HUES64 (cell line): ENCODE measurements around the gene DNM3.

Source experiments
- H3K27ac ChIP-seq: 2 replicates; pipeline ENCODE4 v1.7.0; 2013; ENCODE audit warnings: low read depth, low read length, inconsistent platforms
- H3K27me3 ChIP-seq: 2 replicates; pipeline ENCODE4 v1.6.1; 2013; ENCODE audit warnings: mild to moderate bottlenecking, low read length; ENCODE audit not compliant: insufficient read depth
- H3K36me3 ChIP-seq: 2 replicates; pipeline ENCODE4 v1.6.1; 2013; ENCODE audit warnings: mild to moderate bottlenecking, low read length; ENCODE audit not compliant: insufficient read depth
- H3K4me1 ChIP-seq: 2 replicates; pipeline ENCODE4 v1.6.1; 2013; ENCODE audit warnings: mild to moderate bottlenecking, low read length, moderate library complexity; ENCODE audit not compliant: insufficient read depth
- H3K4me3 ChIP-seq: 2 replicates; pipeline ENCODE4 v1.5.1; 2013; ENCODE audit warnings: mild to moderate bottlenecking, low read length, moderate library complexity
- H3K9ac ChIP-seq: 2 replicates; pipeline ENCODE4 v1.6.1; 2013; ENCODE audit warnings: mild to moderate bottlenecking, low read depth, low read length
- H3K9me3 ChIP-seq: 2 replicates; pipeline ENCODE4 v1.6.1; 2013; ENCODE audit warnings: low read depth, low read length; ENCODE audit not compliant: insufficient read depth
- WGBS: fragments of 150-250, 120-280 bp; methylation state at CpG from one replicate; pipeline ENCODE4 v1.1.7; 2013; ENCODE audit warnings: missing lambda C conversion rate; 5-methylcytosine and 5-hydroxymethylcytosine counted together

The DNM3 gene

GRCh38 chr1:172084876-172085275 is 243.6 kb downstream of the DNM3 start:
- H3K27me3 ChIP-seq, result no peaks in the 10 kb centered on the region
- H3K4me1 ChIP-seq, result no peaks in the 10 kb centered on the region
- no peaks in the 10 kb centered on the region for H3K9me3 ChIP-seq
- H3K36me3 ChIP-seq, result no peaks in the 10 kb centered on the region
- H3K27ac ChIP-seq, result no peak overlapping the region
- WGBS, result 83% methylated on average over 1 of the region's 2 CpGs
- H3K4me3 ChIP-seq, result no peak overlapping the region
- no peak overlapping the region for H3K9ac ChIP-seq

- H3K27me3 ChIP-seq, result no peaks in the 10 kb centered on the region
- H3K9ac ChIP-seq, result no peak overlapping the region
- H3K9me3 ChIP-seq, result no peaks in the 10 kb centered on the region
- H3K4me3 ChIP-seq, result no peak overlapping the region
- H3K4me1 ChIP-seq, result no peaks in the 10 kb centered on the region
- no peaks in the 10 kb centered on the region for H3K36me3 ChIP-seq
- 96% methylated on average over 3 of the region's 3 CpGs for WGBS
- H3K27ac ChIP-seq, result no peak overlapping the region
Measured at GRCh38 chr1:172085317-172085716, 244.0 kb downstream of the DNM3 start.

- Histone ChIP-seq H3K9ac (no peak overlapping the region), H3K4me3 (no peak overlapping the region), H3K36me3 (no peaks in the 10 kb centered on the region), H3K9me3 (no peaks in the 10 kb centered on the region), H3K27me3 (no peaks in the 10 kb centered on the region), H3K4me1 (no peaks in the 10 kb centered on the region), H3K27ac (no peak overlapping the region)
- WGBS, result 97% methylated on average over 2 of the region's 2 CpGs
Measured at GRCh38 chr1:172086137-172086536, 244.8 kb downstream of the DNM3 start.

- H3K4me1 ChIP-seq, result peaks cover 10% of the 10 kb centered on the region
- no peaks in the 10 kb centered on the region for H3K27me3 ChIP-seq
- H3K9me3 ChIP-seq, result no peaks in the 10 kb centered on the region
- H3K27ac ChIP-seq, result no peak overlapping the region
- no peaks in the 10 kb centered on the region for H3K36me3 ChIP-seq
- H3K9ac ChIP-seq, result no peak overlapping the region
- H3K4me3 ChIP-seq, result no peak overlapping the region
- WGBS, result 88% methylated on average over 1 of the region's 1 CpG
Measured at GRCh38 chr1:172088256-172088655, 247.0 kb downstream of the DNM3 start.

- Histone ChIP-seq H3K4me3 (no peak overlapping the region), H3K4me1 (peaks cover 13% of the 10 kb centered on the region), H3K27ac (no peak overlapping the region), H3K9me3 (no peaks in the 10 kb centered on the region), H3K27me3 (no peaks in the 10 kb centered on the region), H3K9ac (no peak overlapping the region), H3K36me3 (no peaks in the 10 kb centered on the region)
- WGBS, result 65% methylated on average over 7 of the region's 7 CpGs
Measured at GRCh38 chr1:172089768-172090510, 248.6 kb downstream of the DNM3 start.

GRCh38 chr1:172090511-172090817 is 249.2 kb downstream of the DNM3 start:
- no CpG with 5 or more reads among the region's 1 CpG for WGBS

GRCh38 chr1:172095846-172096245 is 254.5 kb downstream of the DNM3 start:
- no peak overlapping the region for H3K9ac ChIP-seq
- no peak overlapping the region for H3K27ac ChIP-seq
- peaks cover 13% of the 10 kb centered on the region for H3K4me1 ChIP-seq
- no peaks in the 10 kb centered on the region for H3K9me3 ChIP-seq
- H3K27me3 ChIP-seq, result no peaks in the 10 kb centered on the region
- H3K36me3 ChIP-seq, result no peaks in the 10 kb centered on the region
- no peak overlapping the region for H3K4me3 ChIP-seq
- WGBS, result 96% methylated on average over 1 of the region's 2 CpGs

More at GRCh38 chr1:172090511-172090817, 249.2 kb downstream of the DNM3 start:
- Histone ChIP-seq H3K27ac (no peak overlapping the region), H3K4me1 (peaks cover 13% of the 10 kb centered on the region), H3K4me3 (no peak overlapping the region), H3K36me3 (no peaks in the 10 kb centered on the region), H3K9me3 (no peaks in the 10 kb centered on the region), H3K27me3 (no peaks in the 10 kb centered on the region), H3K9ac (no peak overlapping the region)

- Histone ChIP-seq H3K9me3 (no peaks in the 10 kb centered on the region), H3K27ac (no peak overlapping the region), H3K36me3 (no peaks in the 10 kb centered on the region), H3K9ac (no peak overlapping the region), H3K4me1 (no peaks in the 10 kb centered on the region), H3K27me3 (no peaks in the 10 kb centered on the region), H3K4me3 (no peak overlapping the region)
Measured at GRCh38 chr1:172105230-172105629, 263.9 kb downstream of the DNM3 start.

- no peaks in the 10 kb centered on the region for H3K27me3 ChIP-seq
- H3K9ac ChIP-seq, result no peak overlapping the region
- H3K27ac ChIP-seq, result no peak overlapping the region
- no peaks in the 10 kb centered on the region for H3K4me1 ChIP-seq
- no peak overlapping the region for H3K4me3 ChIP-seq
- WGBS, result 98% methylated on average over 4 of the region's 4 CpGs
- H3K36me3 ChIP-seq, result no peaks in the 10 kb centered on the region
- H3K9me3 ChIP-seq, result no peaks in the 10 kb centered on the region
Measured at GRCh38 chr1:172107316-172107975, 266.1 kb downstream of the DNM3 start.

GRCh38 chr1:172108161-172108893 is 267.0 kb downstream of the DNM3 start:
- Histone ChIP-seq H3K9ac (no peak overlapping the region), H3K9me3 (no peaks in the 10 kb centered on the region), H3K4me1 (no peaks in the 10 kb centered on the region), H3K4me3 (no peak overlapping the region), H3K27me3 (no peaks in the 10 kb centered on the region), H3K27ac (no peak overlapping the region), H3K36me3 (no peaks in the 10 kb centered on the region)

GRCh38 chr1:172109359-172109758 is 268.1 kb downstream of the DNM3 start:
- WGBS, result 95% methylated on average over 5 of the region's 5 CpGs

More at GRCh38 chr1:172109359-172109758, 268.1 kb downstream of the DNM3 start:
- H3K36me3 ChIP-seq, result no peaks in the 10 kb centered on the region
- no peak overlapping the region for H3K27ac ChIP-seq
- H3K4me1 ChIP-seq, result no peaks in the 10 kb centered on the region
- H3K27me3 ChIP-seq, result no peaks in the 10 kb centered on the region
- H3K4me3 ChIP-seq, result no peak overlapping the region
- H3K9ac ChIP-seq, result no peak overlapping the region
- no peaks in the 10 kb centered on the region for H3K9me3 ChIP-seq
